D721Med (cell line): ENCODE data around the gene INPP5A.

Experiments used
- DNase-seq: peaks from one replicate; pipeline ENCODE4 v3.0.0; 2011; ENCODE audit warnings: low spot score; ENCODE audit not compliant: insufficient read length
- FAIRE-seq: peaks from 2 replicates; lab custom pipeline; 2011; peaks lifted over from hg19 to GRCh38; lab: Jason Lieb, UNC
- CTCF ChIP-seq: IDR thresholded peaks from 2 replicates; pipeline ENCODE4 v1.5.1; 2012; ENCODE audit warnings: mild to moderate bottlenecking, control low read depth; ENCODE audit not compliant: insufficient read depth; ENCODE audit errors: missing control alignments

INPP5A gene

DNA sequence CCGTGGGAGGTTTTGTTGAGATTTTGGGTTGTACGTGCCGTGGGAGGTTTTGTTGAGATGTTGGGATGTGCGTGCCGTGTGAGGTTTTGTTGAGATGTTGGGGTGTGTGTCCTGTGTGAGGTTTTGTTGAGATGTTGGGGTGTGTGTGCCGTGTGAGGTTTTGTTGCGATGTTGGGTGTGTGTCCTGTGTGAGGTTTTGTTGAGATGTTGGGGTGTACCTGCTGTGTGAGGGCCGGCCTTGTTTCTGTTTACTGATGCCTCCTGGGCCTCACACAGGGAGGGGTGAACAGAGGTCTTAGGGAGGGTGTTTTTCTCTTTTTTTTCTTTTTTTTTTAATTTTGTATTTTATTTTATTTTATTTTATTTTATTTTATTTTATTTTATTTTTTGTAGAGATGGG, 36.7 kb downstream of the INPP5A start:
- no peak for DNase-seq
- TF ChIP-seq CTCF = no peak
- FAIRE-seq = no peak

DNA sequence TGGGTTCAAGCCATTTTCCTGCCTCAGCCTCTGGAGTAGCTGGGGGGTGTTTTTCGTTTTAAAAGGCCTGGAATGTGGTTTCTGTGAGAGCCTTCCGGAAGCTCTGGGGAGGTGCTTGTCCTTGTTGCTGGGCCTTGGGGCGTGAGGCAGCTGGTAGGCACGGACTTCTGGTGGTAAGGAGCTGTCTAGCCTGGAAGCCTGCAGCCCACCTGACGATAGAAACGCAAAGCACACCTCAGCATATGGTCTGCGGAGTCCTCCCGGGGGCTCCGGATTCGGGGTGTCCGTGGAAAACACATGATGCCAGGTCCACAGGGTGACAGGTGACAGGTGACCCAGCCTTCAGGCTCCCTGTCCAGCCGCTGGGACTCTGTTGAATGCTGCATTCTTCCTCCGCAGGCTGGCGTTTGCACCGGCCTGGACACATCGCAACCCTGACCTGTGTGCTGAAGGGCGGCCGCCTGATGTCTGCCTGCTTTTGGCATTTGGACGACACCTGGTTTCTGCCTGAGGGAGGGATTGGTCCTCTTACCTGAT, 37.3 kb downstream of the INPP5A start:
- FAIRE-seq (no peak), DNase-seq (no peak)
- no peak for TF ChIP-seq CTCF

- TF ChIP-seq CTCF = no peak
- no peak for DNase-seq
- no peak for FAIRE-seq
These were observed 38.0 kb downstream of the INPP5A start for GRCh38 chr10:132575320-132576201.

DNA sequence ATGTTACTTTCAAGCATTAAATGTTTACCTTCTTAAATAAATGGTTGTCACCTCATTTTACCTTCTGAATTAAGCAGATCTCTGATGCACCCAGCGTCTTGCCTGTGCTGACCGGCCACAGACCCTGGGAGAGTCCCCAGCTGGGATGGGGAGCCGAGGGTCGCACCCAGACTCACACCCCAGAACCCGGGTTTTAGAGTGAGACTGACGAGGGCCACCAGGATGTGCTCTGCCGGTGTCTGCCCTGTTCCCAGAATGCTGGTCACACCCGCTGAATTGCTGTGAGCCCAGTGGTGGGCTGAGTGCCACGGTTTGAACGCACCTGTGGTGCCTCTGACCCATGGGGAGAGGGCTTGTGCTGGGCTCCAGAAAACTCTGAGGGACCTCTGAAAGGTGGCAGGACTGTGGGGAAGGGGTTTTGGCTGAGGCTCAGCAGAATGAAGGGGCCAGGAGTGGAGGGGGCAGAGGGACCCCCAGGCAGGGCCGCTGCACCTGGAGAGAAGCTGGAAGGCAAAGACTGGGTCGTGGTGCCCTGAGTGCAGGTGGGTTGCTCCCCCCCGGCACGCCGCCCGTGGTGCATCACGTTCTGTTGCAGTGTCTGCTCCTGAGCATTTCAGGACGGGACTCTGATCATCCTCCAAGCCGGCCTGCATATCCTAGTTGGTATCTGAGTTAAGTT, 39.2 kb downstream of the INPP5A start:
- TF ChIP-seq CTCF = no peak
- FAIRE-seq = no peak
- no peak for DNase-seq

GRCh38 chr10:132577350-132578003, 39.9 kb downstream of the INPP5A start:
- DNase-seq (no peak), FAIRE-seq (no peak)
- no peak for TF ChIP-seq CTCF

- FAIRE-seq = no peak
- TF ChIP-seq CTCF = no peak
- DNase-seq = no peak
These were observed 40.8 kb downstream of the INPP5A start for GRCh38 chr10:132578287-132578951.
